ENCODE results near the gene HNRNPLL.

Gene HNRNPLL

DNA sequence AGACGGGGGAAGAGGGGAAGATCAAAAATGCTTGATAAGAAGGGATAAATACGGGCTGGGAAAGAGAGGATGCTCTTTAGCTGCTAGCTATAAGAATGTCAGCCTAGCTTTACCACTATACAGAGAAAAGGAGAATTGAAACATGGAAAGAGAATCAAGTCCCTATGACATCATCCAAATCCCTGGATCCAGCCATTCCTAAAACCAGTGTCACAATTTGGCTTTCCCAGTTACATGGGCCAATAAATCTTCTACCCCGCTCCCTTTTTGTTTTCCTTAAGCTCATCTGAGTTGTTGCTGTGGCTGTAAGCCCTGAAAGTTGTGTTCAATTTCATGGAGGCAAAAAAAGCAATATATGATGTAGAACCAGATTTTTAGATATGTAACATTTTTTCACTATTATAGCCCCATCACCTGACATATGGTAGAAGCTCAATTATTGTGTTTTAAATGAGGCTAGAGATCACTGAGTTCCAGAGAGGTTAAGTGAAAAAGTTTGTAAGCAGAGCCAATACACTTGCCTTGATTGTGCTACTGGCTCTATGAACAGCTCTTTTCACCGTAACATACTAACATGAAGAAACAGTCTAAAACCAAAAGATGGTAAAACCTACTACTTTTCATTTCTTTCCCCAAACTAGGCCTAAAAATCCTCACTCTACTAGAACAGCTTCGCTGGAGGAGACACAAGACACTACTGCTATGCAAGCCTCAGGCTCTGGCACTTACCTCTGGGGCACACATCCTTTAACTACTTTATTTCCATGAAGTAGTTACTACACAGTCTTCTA is 4.3 kb downstream of the HNRNPLL start:
- TF ChIP-seq, protein P1, sequence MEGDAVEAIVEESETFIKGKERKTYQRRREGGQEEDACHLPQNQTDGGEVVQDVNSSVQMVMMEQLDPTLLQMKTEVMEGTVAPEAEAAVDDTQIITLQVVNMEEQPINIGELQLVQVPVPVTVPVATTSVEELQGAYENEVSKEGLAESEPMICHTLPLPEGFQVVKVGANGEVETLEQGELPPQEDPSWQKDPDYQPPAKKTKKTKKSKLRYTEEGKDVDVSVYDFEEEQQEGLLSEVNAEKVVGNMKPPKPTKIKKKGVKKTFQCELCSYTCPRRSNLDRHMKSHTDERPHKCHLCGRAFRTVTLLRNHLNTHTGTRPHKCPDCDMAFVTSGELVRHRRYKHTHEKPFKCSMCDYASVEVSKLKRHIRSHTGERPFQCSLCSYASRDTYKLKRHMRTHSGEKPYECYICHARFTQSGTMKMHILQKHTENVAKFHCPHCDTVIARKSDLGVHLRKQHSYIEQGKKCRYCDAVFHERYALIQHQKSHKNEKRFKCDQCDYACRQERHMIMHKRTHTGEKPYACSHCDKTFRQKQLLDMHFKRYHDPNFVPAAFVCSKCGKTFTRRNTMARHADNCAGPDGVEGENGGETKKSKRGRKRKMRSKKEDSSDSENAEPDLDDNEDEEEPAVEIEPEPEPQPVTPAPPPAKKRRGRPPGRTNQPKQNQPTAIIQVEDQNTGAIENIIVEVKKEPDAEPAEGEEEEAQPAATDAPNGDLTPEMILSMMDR (conservative IDR thresholded peaks at IDR 0.05; ENCODE audit: low read depth) = no peak
- CTCF ChIA-PET = interaction anchor here (0.6 to 1.1 kb wide), 2 partner anchors 138 to 144 kb away, joined by 3 to 4 read pairs; no protein-coding TSS in a partner anchor
- DNase-seq (ENCODE audit: low spot score) = no peak
- POLR2A ChIA-PET (ENCODE audit: low non-redundant PET) = no interaction called here
- H3K27ac ChIP-seq = no peak overlapping the region

DNA sequence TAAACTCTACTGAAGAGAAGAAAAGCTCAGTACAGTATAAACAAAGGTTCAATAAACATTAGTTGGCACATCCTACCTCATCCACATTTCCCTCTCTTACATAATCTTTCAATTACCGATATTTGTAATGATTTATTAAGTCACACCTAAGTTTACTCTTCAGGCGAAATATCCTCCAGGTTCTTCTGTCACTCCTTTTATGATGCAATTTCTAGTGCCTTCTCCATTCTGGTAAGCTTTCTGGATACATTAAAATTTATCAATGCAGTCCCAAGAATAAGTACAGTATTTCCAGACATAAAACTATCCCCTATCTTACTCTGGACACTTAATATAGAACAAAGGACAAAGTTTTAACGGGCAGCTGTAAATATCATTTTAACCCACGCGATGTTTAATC is 5.6 kb downstream of the HNRNPLL start:
- ChIA-PET CTCF (interaction anchor here (1.3 kb wide), 1 partner anchor 15 kb away, joined by 7 read pairs; no protein-coding TSS in a partner anchor), POLR2A (ENCODE audit: low non-redundant PET) (no interaction called here)
- DNase-seq (ENCODE audit: low spot score) = no peak
- H3K27ac ChIP-seq = no peak overlapping the region
- TF ChIP-seq, protein P1 (conservative IDR thresholded peaks at IDR 0.05; ENCODE audit: low read depth) = no peak

DNA sequence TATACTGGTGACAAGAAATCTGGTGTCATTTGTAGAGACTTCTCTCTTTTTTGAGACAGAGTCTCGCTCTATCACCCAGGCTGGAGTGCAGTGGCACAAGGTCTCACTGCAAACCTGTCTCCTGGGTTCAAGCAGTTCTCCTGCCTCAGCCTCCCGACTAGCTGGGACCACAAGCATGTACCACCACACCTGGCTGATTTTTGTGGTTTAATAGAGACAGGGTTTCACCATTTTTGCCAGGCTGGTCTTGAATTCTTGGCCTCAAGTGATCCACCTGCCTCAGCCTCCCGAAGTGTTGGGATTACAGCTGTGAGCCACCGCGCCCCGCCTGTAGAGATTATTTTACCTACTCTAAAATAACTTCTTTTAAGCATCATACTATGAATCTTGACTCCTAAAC is 6.5 kb downstream of the HNRNPLL start:
- CTCF ChIA-PET = interaction anchor here (0.6 to 1.3 kb wide), 2 partner anchors 14 to 88 kb away, joined by 3 to 7 read pairs; no protein-coding TSS in a partner anchor
- no peak overlapping the region for H3K27ac ChIP-seq
- TF ChIP-seq, protein P1 (conservative IDR thresholded peaks at IDR 0.05; ENCODE audit: low read depth) = no peak
- POLR2A ChIA-PET (ENCODE audit: low non-redundant PET) = no interaction called here
- DNase-seq (ENCODE audit: low spot score) = no peak

DNA sequence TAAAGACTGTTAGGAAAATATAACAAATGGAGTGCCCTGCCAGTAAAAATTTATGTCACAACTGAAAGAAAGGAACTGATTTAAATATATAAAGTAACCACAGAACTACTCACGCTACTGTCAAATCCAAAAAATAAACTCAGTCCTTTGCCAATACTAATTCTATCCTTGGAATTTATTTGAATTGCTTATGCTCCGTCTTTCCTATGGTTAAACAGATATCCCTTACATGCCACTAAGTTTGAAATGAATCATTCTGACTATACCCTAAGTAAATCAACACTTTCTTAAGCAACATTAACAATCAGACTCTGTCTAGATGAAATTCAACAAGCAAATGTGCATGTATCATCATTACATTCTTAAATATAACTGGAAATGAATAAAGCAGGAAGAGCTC is 9.8 kb downstream of the HNRNPLL start:
- ChIA-PET CTCF (no interaction called here), POLR2A (ENCODE audit: low non-redundant PET) (no interaction called here)
- TF ChIP-seq, protein P1 (conservative IDR thresholded peaks at IDR 0.05; ENCODE audit: low read depth) = no peak
- no peak for DNase-seq (ENCODE audit: low spot score)
- no peak overlapping the region for H3K27ac ChIP-seq

DNA sequence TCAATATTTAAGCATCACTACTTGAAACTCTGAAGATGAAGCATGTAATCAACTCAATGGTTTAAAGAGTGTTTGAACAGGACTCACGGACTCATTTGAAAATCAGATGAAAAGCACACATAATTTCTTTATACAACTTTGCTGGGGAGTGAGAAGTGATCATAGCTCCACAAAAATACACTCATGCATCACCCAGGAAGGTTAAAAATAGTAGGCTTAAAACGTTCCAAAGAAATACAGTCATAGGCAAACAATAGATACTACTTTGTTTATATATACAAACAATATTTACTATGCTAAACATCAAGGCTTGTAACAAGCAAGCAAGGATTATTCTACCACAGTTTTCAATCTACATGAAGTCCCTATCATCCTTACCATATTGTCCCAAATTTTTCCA is 11.6 kb downstream of the HNRNPLL start:
- TF ChIP-seq, protein P1 (conservative IDR thresholded peaks at IDR 0.05; ENCODE audit: low read depth) = no peak
- CTCF ChIA-PET = interaction anchor here (0.7 to 0.8 kb wide), 2 partner anchors 32 to 36 kb away, joined by 3 to 7 read pairs; no protein-coding TSS in a partner anchor
- DNase-seq (ENCODE audit: low spot score) = no peak
- H3K27ac ChIP-seq = no peak overlapping the region
- POLR2A ChIA-PET (ENCODE audit: low non-redundant PET) = no interaction called here

DNA sequence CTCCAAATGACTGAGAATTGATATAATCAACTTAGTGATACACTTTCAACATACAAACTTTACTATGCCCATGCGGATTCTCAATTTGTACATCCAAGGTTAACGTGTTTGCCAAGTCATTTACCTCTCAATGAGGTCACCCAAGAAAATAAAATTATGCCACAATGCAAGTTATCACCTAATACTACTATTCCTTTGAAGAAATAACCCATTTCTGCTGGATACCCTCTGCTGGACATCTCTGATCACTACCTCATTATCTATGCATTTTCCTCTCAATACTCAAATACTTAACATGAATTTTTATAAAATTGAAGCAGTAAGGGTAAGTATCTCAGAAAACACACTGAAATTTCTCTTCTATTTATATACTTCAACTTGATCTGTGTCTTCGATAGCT is 12.7 kb downstream of the HNRNPLL start:
- H3K27ac ChIP-seq = no peak overlapping the region
- POLR2A ChIA-PET (ENCODE audit: low non-redundant PET) = no interaction called here

More for the DNA sequence above, 12.7 kb downstream of the HNRNPLL start:
- TF ChIP-seq, protein P1 (conservative IDR thresholded peaks at IDR 0.05; ENCODE audit: low read depth) = no peak
- CTCF ChIA-PET = interaction anchor here (0.8 kb wide), 1 partner anchor 33 kb away, joined by 7 read pairs; no protein-coding TSS in a partner anchor
- DNase-seq (ENCODE audit: low spot score) = no peak

All from RWPE1 (cell line).